PFSK-1 (cell line): Measurements from ENCODE around the gene BRSK2.

Experiments used
- POLR2AphosphoS5 ChIP-seq: IDR thresholded peaks from 2 replicates; pipeline ENCODE4 v1.6.1; 2012; ENCODE audit warnings: low read depth, mild to moderate bottlenecking, control low read depth, low read length, moderate library complexity
- REST ChIP-seq, 2 experiments: IDR thresholded peaks; 2 replicates each; pipeline versions ENCODE4 v1.6.1 to v1.8.0; 2011 to 2012; ENCODE audit warnings: low read depth in 2 of 2, low read length in 2 of 2, control low read depth in 1 of 2, inconsistent platforms in 1 of 2, mild to moderate bottlenecking in 1 of 2, moderate library complexity in 1 of 2; ENCODE audit not compliant: insufficient read depth in 1 of 2

GRCh38 chr11:1381793-1382425 is 7.8 kb upstream of the BRSK2 start:
- TF ChIP-seq POLR2AphosphoS5: no peak
- TF ChIP-seq REST (IDR thresholded peaks at IDR 0.05; ENCODE audit: insufficient read depth in 1 of 2, low read depth in 2 of 2, low read length in 2 of 2): no peak
